T1000 (cell line): ENCODE results near the gene THAP7.
A peak's percentile ranks its signal among the peaks of the same experiment; 100 is the strongest.

Experiments
- DNase-seq: peaks from one replicate; lab custom pipeline; 2025; ENCODE audit warnings: mixed read lengths; lab: John Stamatoyannopoulos, UW

THAP7 gene

GRCh38 chr22:20993304-20994127 lies 8.4 kb downstream of the THAP7 start:
- DNase-seq, result no peak

GRCh38 chr22:20992456-20993303 lies 9.2 kb downstream of the THAP7 start:
- no peak for DNase-seq

- no peak for DNase-seq
Observed at GRCh38 chr22:20992056-20992442, 9.9 kb downstream of the THAP7 start.

DNA sequence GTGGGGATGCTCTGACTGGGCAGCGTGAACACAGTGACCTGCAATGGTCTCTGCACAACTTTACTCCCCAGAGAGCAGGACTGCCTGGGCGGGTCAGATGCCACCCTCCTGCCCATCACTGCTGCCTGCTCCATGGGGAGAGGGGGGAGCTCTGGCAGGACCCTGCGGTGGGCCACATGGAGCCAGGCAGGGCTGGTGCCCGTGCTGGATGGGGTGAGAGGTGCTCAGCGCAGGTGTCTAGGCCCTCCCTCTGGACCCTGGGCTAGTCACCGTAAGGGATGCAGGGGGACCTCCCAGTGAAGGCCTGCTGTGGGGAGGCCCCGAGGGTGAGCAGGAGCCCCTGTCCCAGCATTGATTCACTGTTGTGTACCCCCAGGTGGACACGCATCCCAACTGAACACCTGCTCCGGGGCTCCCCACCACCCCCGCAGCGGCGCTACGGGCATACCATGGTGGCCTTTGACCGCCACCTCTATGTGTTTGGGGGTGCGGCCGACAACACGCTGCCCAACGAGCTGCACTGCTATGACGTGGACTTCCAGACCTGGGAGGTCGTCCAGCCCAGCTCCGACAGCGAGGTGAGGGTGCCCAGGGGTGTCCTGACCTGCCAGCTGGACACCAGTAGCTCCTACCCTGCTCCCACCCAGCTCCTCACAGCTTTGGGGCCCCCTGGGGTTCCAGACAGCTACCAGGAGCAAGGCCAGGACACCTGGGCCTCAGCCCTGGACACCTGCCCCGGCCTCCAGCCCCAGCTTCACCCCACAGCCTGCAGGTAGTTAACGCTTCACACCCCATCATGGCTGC lies 10.5 kb downstream of the THAP7 start:
- no peak for DNase-seq

GRCh38 chr22:20990184-20991180 lies 11.4 kb downstream of the THAP7 start:
- DNase-seq, result no peak

DNA sequence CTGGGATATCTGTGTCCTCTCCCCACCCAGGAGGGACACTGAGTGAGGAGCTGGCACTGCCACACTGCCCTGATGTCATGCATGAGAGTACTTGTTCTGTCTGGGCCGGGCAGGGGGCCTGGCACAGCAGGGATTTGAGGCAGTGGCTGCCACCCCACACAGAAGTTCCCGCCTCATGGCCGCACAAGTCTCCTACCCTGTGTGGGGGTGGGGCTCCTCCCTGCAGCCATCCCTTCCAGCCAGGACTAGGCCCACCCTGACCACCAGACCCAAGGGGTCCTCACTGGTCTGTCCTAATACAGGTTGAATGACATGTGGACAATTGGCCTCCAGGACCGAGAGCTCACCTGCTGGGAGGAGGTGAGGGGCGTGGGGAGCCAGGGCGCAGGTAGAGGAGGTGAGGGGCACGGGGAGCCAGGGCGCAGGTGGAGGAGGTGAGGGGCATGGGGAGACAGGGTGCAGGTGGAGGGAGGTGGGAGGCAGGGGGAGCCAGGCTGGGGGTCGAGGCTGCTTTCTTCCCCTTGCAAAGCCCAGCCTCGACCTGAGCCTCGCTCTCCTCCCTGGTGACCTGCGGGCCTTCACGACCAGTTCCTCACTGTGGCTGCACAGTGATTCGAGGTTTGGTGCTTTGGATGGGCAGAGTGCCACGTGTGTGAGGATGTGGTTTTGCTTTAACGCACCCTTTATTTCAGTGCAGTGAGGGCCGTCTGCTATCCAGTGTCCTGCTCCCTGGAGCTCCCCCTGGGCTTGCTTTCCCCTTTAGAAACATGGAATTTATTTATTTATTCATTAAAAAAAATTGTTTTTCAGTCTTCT lies 12.4 kb downstream of the THAP7 start:
- DNase-seq, result no peak

GRCh38 chr22:20988573-20989322 lies 13.2 kb downstream of the THAP7 start:
- DNase-seq, result no peak

DNA sequence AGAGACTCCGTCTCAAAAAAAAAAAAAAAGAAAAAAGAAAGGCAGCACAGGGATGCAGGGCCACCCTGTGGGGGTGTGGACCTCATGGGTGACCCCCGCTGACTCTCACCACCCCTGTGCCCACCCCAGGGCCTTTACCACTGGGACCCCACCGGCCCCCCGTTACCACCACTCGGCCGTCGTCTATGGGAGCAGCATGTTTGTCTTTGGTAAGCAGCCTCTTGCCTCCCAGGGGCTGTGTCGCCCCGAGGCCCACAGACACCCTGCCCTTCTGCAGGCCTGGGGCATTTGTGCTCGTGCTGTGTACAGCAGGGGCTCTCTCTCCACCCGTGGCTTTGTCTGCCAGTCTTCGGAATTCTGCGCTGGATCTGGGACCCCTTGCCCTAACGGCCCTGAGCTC lies 14.5 kb downstream of the THAP7 start:
- DNase-seq, result no peak

- DNase-seq, result no peak
Observed at GRCh38 chr22:20986365-20986764, 15.6 kb downstream of the THAP7 start.

GRCh38 chr22:20985720-20986119 lies 16.2 kb downstream of the THAP7 start:
- no peak for DNase-seq

DNA sequence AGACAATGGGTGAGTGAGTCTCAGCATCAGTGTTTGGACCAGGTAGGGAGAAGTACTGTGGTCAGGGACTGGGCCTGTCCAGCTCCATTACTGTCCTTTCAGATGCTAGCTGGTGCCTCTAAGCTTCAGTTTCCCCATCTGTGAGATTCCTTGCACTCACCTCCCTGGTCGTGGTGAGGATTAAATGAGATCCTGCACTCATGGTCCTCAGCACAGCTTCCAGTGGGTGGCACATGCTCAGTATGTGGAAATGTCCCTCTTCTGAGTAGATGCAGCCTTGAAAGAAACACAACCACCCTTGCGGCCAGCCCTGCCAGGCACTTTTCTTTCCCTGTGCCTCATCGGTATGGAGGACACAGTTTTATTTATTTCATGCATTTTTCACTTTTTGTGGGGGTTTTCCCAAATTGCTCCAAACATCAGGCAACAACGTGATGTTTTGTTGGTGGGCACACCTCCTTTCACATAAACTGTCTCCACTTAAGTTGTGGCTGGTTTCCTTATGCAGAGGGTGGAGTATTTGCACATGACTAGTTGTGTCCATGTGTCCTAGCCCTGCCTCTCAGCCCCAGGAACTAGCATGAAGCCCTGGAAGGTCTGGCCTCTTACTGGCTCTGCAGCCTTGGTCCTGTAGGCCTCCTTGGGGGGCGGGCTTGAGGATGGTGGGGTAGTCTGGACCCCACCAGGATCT lies 18.7 kb downstream of the THAP7 start:
- no peak for DNase-seq

- no peak for DNase-seq
Observed at GRCh38 chr22:20982563-20982882, 19.4 kb downstream of the THAP7 start.

DNA sequence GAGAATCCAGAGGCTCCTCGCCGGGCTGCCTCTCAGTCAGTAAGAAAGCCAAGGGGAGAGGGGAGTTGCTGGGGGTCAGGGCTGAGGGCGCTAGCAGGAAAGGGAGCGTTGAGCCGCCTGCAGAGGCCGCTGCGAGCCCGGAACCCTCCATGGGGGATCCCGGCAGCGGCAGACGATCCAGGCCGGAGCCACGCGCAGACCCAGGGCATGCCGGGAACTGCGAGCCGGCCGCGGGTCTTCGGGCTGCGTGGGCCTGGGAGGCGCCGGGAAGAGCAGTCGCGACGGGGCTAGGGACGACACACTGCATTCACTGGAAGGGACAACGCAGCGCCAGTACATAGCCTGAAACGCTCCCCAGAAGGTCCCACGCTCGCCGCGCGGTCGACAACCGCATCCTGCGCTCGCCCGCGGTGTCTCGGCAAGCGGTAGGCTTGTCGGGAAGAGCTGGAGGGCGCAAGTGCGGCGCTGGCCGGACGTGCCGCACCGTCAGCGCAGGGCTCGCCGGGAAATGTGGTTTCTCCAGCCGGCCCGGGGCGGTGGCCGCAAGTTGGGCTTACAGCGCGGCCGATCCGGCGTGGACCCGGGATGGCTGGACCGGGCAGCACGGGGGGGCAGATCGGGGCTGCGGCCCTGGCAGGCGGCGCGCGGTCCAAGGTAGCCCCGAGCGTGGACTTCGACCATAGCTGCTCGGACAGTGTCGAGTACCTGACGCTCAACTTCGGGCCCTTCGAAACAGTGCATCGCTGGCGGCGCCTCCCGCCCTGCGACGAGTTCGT lies 19.9 kb downstream of the THAP7 start, which contains the start of gene LZTR1:
Gene LZTR1, plus strand, starts transcription at position 511 of the 776 bp plus-strand sequence. Its CDS starts 75 bp downstream, at position 586.
- DNase-seq, result peak; percentile 72

DNA sequence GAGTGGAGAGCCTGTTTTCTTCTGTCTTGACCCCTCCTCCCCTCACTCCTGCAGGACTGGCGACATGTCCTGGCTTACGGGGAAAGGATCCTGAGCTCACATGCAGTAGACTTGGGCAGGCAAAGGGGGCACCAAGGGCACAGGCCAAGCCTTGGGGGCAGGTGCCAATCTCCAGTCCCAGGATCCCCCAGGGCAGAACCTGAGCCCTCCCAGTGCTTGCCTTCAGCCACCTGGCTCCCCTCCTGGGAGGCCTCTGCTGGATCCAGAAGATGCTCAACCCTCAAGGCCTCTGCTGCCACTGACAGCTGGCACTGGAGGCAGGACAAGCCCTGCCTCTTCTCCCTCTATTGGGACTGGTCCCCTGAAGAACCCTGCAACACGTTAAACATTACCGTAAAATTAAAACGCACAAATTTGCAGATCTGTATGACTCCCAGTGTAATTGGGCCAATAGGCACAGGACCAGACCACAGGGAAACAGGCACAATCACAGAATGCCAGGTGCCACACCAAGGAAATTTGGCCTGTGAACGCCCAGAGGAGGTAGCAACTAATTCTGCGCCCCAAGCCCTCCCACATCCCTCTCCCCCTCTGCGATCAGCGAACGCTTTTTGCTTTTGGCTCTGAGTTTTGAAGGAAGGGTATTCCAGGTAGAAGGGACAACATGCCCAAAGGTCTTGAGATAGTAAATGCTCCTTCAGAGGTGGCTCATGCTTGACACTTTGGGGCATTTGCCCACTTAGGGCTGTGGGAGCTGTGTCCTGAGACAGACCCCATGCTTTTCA lies 20.8 kb downstream of the THAP7 start:
- DNase-seq, result no peak

GRCh38 chr22:20980523-20980922 lies 21.4 kb downstream of the THAP7 start:
- DNase-seq, result no peak

GRCh38 chr22:20979940-20980453 lies 21.9 kb downstream of the THAP7 start:
- no peak for DNase-seq

- peak; percentile 42 for DNase-seq
Observed at GRCh38 chr22:20979243-20979809, 22.6 kb downstream of the THAP7 start.
